Measurements from ENCODE around the gene EFNB3.

DNA sequence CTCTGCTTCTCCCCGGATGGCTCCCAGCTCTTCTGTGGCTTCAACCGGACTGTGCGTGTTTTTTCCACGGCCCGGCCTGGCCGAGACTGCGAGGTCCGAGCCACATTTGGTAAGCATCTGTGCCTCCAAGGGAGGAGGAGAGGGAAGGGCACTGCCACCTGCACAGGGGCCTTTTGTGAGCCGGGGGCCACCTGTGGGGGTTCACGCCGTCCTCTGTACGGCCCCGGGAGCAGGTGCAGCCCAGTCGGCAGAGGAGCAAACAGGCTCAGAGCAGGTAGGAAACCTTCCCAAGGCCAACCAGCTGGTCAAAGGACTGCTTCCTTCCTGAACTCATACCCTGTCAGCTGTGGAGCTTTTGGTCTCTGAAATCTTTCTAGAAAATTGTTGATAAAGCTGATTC, 3.3 kb upstream of the EFNB3 start:
- TF ChIP-seq, protein P1, sequence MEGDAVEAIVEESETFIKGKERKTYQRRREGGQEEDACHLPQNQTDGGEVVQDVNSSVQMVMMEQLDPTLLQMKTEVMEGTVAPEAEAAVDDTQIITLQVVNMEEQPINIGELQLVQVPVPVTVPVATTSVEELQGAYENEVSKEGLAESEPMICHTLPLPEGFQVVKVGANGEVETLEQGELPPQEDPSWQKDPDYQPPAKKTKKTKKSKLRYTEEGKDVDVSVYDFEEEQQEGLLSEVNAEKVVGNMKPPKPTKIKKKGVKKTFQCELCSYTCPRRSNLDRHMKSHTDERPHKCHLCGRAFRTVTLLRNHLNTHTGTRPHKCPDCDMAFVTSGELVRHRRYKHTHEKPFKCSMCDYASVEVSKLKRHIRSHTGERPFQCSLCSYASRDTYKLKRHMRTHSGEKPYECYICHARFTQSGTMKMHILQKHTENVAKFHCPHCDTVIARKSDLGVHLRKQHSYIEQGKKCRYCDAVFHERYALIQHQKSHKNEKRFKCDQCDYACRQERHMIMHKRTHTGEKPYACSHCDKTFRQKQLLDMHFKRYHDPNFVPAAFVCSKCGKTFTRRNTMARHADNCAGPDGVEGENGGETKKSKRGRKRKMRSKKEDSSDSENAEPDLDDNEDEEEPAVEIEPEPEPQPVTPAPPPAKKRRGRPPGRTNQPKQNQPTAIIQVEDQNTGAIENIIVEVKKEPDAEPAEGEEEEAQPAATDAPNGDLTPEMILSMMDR (conservative IDR thresholded peaks at IDR 0.05; ENCODE audit: low read depth, low read length) = no peak
- no peak for TF ChIP-seq EZH2 (IDR thresholded peaks at IDR 0.05; ENCODE audit: borderline replicate concordance, low read depth, low read length, poor library complexity, severe bottlenecking)

Data from A673 (cell line).